Measurements from ENCODE around the gene ANGPTL2. TPM values are rescaled to one million over a fixed set of nuclear protein-coding genes. Genes with fewer than 3 reads are reported as not detected.

The ANGPTL2 gene
- total RNA-seq, 1 donor from 2014 or later = 17.5 TPM

- no peak overlapping the region for H3K9ac ChIP-seq (ENCODE audit: low read length)
- H3K4me1 ChIP-seq (ENCODE audit: insufficient read depth, low read length) = no peaks in the 10 kb centered on the region
- no peaks in the 10 kb centered on the region for H3K9me3 ChIP-seq (ENCODE audit: insufficient read depth, low read depth, low read length)
- Mint-ChIP-seq H3K27me3 (ENCODE audit: low read depth, unreplicated experiment) (peaks cover 3% of the 10 kb centered on the region), H3K36me3 (ENCODE audit: low read depth, unreplicated experiment) (no peaks in the 10 kb centered on the region), H3K4me1 (ENCODE audit: low read depth, unreplicated experiment) (no peaks in the 10 kb centered on the region), H3K27ac (ENCODE audit: unreplicated experiment) (no peak overlapping the region), H3K4me3 (ENCODE audit: unreplicated experiment) (no peak overlapping the region), H3K9me3 (ENCODE audit: unreplicated experiment) (no peaks in the 10 kb centered on the region)
- no peak overlapping the region for H3K4me3 ChIP-seq (ENCODE audit: insufficient read depth, low read depth, low read length)
- H3K27ac ChIP-seq (ENCODE audit: low read depth, low read length) = no peak overlapping the region
- no peaks in the 10 kb centered on the region for H4K20me1 ChIP-seq (ENCODE audit: insufficient read depth, low read length)
- FAIRE-seq = no peak
- H3K27me3 ChIP-seq (ENCODE audit: insufficient read depth, low read length) = no peaks in the 10 kb centered on the region
- no peak overlapping the region for H2AFZ ChIP-seq (ENCODE audit: low read depth, low read length)
- H3K79me2 ChIP-seq (ENCODE audit: insufficient read depth, low read length) = no peaks in the 10 kb centered on the region
- DNase-seq (ENCODE audit: low read depth) = no peak
- no peaks in the 10 kb centered on the region for H3K36me3 ChIP-seq (ENCODE audit: insufficient read depth, low read length)
- TF ChIP-seq CTCF (IDR thresholded peaks at IDR 0.05; ENCODE audit: insufficient read depth, low read depth, low read length) = no peak
- no peak for TF ChIP-seq EZH2 (IDR thresholded peaks at IDR 0.05; ENCODE audit: insufficient read depth, low read length)
- no peak overlapping the region for H3K4me2 ChIP-seq (ENCODE audit: low read length)
Measured at GRCh38 chr9:127039492-127039891, 82.9 kb downstream of the ANGPTL2 start.

GRCh38 chr9:127038531-127038930 lies 83.9 kb downstream of the ANGPTL2 start:
- no peak overlapping the region for H3K4me3 ChIP-seq (ENCODE audit: insufficient read depth, low read depth, low read length)
- H3K4me1 ChIP-seq (ENCODE audit: insufficient read depth, low read length) = no peaks in the 10 kb centered on the region
- H3K9me3 ChIP-seq (ENCODE audit: insufficient read depth, low read depth, low read length) = no peaks in the 10 kb centered on the region
- no peaks in the 10 kb centered on the region for H3K36me3 ChIP-seq (ENCODE audit: insufficient read depth, low read length)
- Mint-ChIP-seq H3K9me3 (ENCODE audit: unreplicated experiment) (no peaks in the 10 kb centered on the region), H3K27me3 (ENCODE audit: low read depth, unreplicated experiment) (peaks cover 3% of the 10 kb centered on the region), H3K4me3 (ENCODE audit: unreplicated experiment) (no peak overlapping the region), H3K4me1 (ENCODE audit: low read depth, unreplicated experiment) (no peaks in the 10 kb centered on the region), H3K27ac (ENCODE audit: unreplicated experiment) (no peak overlapping the region), H3K36me3 (ENCODE audit: low read depth, unreplicated experiment) (no peaks in the 10 kb centered on the region)
- no peaks in the 10 kb centered on the region for H4K20me1 ChIP-seq (ENCODE audit: insufficient read depth, low read length)
- H2AFZ ChIP-seq (ENCODE audit: low read depth, low read length) = no peak overlapping the region
- H3K9ac ChIP-seq (ENCODE audit: low read length) = no peak overlapping the region
- TF ChIP-seq CTCF (IDR thresholded peaks at IDR 0.05; ENCODE audit: insufficient read depth, low read depth, low read length) (no peak), EZH2 (IDR thresholded peaks at IDR 0.05; ENCODE audit: insufficient read depth, low read length) (no peak)
- H3K27ac ChIP-seq (ENCODE audit: low read depth, low read length) = no peak overlapping the region
- H3K4me2 ChIP-seq (ENCODE audit: low read length) = no peak overlapping the region
- H3K27me3 ChIP-seq (ENCODE audit: insufficient read depth, low read length) = no peaks in the 10 kb centered on the region
- FAIRE-seq (no peak), DNase-seq (ENCODE audit: low read depth) (no peak)
- no peaks in the 10 kb centered on the region for H3K79me2 ChIP-seq (ENCODE audit: insufficient read depth, low read length)

Other genes with a start within 250 kb of the ANGPTL2 start
- gene RALGPS1, start 207.9 kb downstream of the ANGPTL2 start, total RNA-seq = 1.7 and 2.8 TPM in 2 replicates
- gene GARNL3, start 142.1 kb upstream of the ANGPTL2 start, total RNA-seq = 4.5 and 5.4 TPM in 2 replicates

Data from astrocyte (in vitro differentiated cells and primary cell).